Skeletal muscle tissue (tissue), 4 donors: ENCODE measurements around the gene SLC22A16. TPM values are rescaled to one million over a fixed set of nuclear protein-coding genes. Genes with fewer than 3 reads are reported as not detected.

Experiments
- H3K27ac ChIP-seq: one replicate; pipeline ENCODE4 v1.7.0; 2013; ENCODE audit warnings: mild to moderate bottlenecking, low read depth, low read length, inconsistent platforms
- H3K27me3 ChIP-seq, 3 donors: one replicate each; pipeline ENCODE4 v1.7.0; 2013; ENCODE audit warnings: low read length in 3 of 3; ENCODE audit not compliant: control insufficient read depth in 3 of 3, insufficient read depth in 3 of 3
- H3K36me3 ChIP-seq, 3 donors: one replicate each; pipeline ENCODE4 v1.7.0; 2013; ENCODE audit warnings: low read length in 3 of 3; ENCODE audit not compliant: control insufficient read depth in 3 of 3, insufficient read depth in 3 of 3
- H3K4me1 ChIP-seq, 3 donors: one replicate each; pipeline ENCODE4 v1.7.0; 2013; ENCODE audit warnings: low read length in 3 of 3, mild to moderate bottlenecking in 3 of 3; ENCODE audit not compliant: control insufficient read depth in 3 of 3, insufficient read depth in 3 of 3
- H3K4me3 ChIP-seq, 3 donors: one replicate each; pipeline ENCODE4 v1.7.0; 2013; ENCODE audit warnings: low read length in 3 of 3
- H3K9ac ChIP-seq, 3 donors: one replicate each; pipeline ENCODE4 v1.7.0; 2013; ENCODE audit warnings: low read length in 3 of 3, mild to moderate bottlenecking in 3 of 3, moderate library complexity in 2 of 3, low read depth in 1 of 3
- H3K9me3 ChIP-seq, 3 donors: one replicate each; pipeline ENCODE4 v1.7.0; 2013; ENCODE audit warnings: low read length in 3 of 3; ENCODE audit not compliant: control insufficient read depth in 3 of 3
- total RNA-seq: library from RNA; depleted of rRNA; stranded (reverse); fragments of >200 nt; gene quantifications from one replicate; pipeline ENCODE4 v1.2.3, GENCODE V29; 2014
- donor health status: Osteomylitis.

Gene SLC22A16
- total RNA-seq, 1 donor from 2014 or later: 1.0 TPM

- H3K36me3 ChIP-seq: peaks cover 0 to 7% (median 5%) of the 10 kb centered on the region in 3 donors
Observed at GRCh38 chr6:110412360-110412759, 64.1 kb downstream of the SLC22A16 start.

GRCh38 chr6:110410511-110410910 lies 65.9 kb downstream of the SLC22A16 start:
- H3K36me3 ChIP-seq: peaks cover 0 to 20% (median 5%) of the 10 kb centered on the region in 3 donors
- H3K27ac ChIP-seq: no peak overlapping the region
- no peak overlapping the region for H3K4me3 ChIP-seq
- no peaks in the 10 kb centered on the region for H3K27me3 ChIP-seq
- H3K4me1 ChIP-seq: peaks cover 12 to 32% (median 15%) of the 10 kb centered on the region in 3 donors
- H3K9ac ChIP-seq: no peak overlapping the region
- no peaks in the 10 kb centered on the region for H3K9me3 ChIP-seq

More at GRCh38 chr6:110412360-110412759, 64.1 kb downstream of the SLC22A16 start:
- Histone ChIP-seq H3K27me3 (no peaks in the 10 kb centered on the region), H3K27ac (no peak overlapping the region), H3K9me3 (no peaks in the 10 kb centered on the region), H3K4me1 (peaks cover 12 to 35% (median 15%) of the 10 kb centered on the region in 3 donors), H3K9ac (no peak overlapping the region), H3K4me3 (no peak overlapping the region)

DNA sequence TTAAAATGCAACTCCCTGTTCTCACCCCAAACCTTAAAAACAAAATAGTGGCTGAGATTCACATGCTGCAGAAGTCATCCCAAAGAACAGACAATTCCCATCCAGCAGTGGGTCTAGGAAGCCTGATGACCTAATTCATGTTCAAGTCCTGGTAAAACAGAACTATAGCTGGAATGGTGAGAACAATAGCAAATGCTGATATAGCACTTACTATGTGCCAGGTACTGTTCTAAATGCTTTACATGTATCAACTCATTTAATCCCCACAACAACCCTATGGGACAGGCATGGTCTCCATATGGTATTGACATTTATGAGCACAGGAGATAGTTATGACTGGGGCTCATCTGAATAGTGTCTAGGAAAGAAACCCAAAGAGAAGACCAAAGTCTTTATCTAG lies 66.6 kb downstream of the SLC22A16 start:
- no peaks in the 10 kb centered on the region for H3K27me3 ChIP-seq
- no peaks in the 10 kb centered on the region for H3K9me3 ChIP-seq
- no peak overlapping the region for H3K27ac ChIP-seq
- H3K9ac ChIP-seq: no peak overlapping the region
- H3K4me1 ChIP-seq: peaks cover 9 to 27% (median 10%) of the 10 kb centered on the region in 3 donors
- peaks cover 0 to 20% (median 5%) of the 10 kb centered on the region in 3 donors for H3K36me3 ChIP-seq
- H3K4me3 ChIP-seq: no peak overlapping the region

- Histone ChIP-seq H3K36me3 (peaks cover 0 to 20% (median 5%) of the 10 kb centered on the region in 3 donors), H3K9ac (no peak overlapping the region), H3K27me3 (no peaks in the 10 kb centered on the region), H3K27ac (no peak overlapping the region), H3K4me1 (peaks cover under 1 to 18% (median 2%) of the 10 kb centered on the region in 3 donors), H3K4me3 (no peak overlapping the region), H3K9me3 (no peaks in the 10 kb centered on the region)
Observed at GRCh38 chr6:110408901-110409300, 67.5 kb downstream of the SLC22A16 start.

DNA sequence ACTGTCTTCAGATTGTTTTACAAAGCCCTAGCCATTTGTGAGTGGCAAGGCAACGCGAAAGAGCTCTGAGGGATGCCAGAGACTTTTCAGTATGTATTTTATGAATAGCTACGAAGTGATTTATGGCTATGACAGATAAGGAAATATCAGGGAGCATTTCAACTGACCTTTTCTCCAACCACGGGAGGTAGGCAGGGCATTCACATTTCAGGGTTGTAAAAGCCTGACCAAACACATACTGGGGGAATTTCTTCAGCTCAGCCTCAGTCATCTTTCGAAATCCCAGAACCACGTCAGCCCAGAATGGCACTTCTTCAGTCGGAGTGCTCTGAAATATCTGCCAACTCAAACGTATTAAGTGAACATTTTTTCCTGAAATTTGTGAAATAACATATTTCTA lies 71.8 kb downstream of the SLC22A16 start:
- H3K4me1 ChIP-seq: no peaks in the 10 kb centered on the region
- no peak overlapping the region for H3K27ac ChIP-seq
- H3K4me3 ChIP-seq: no peak overlapping the region
- H3K9ac ChIP-seq: no peak overlapping the region
- H3K9me3 ChIP-seq: no peaks in the 10 kb centered on the region
- H3K27me3 ChIP-seq: no peaks in the 10 kb centered on the region
- peaks cover 0 to 23% (median 3%) of the 10 kb centered on the region in 3 donors for H3K36me3 ChIP-seq

DNA sequence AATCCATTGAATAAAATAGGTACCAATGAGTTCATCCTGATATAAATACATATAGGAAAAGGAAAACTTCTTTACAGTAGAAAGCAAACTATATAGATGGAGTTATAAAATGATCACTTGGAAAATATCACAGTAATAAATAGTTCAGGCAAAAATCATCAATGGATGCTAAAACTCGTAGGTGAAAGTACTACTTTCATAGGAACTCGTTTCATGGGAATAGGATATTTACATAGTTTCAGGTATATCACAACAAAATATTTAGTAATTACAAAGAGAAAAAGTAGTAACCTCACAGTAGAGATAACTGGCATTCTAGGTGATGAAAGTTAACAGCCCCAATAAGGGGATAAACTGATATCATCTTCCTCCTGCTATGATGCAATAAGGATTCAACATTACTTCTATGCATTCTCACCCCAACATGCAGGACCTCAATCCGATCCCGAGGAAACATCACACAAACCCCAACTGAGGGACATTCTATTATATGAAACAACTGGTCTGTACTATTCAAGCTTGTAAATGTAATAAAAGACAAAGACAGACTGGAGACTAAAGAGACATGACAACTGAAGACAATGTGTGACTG lies 74.7 kb downstream of the SLC22A16 start:
- Histone ChIP-seq H3K36me3 (peaks cover 0 to 9% (median 0%) of the 10 kb centered on the region in 3 donors), H3K27me3 (no peaks in the 10 kb centered on the region), H3K4me3 (no peak overlapping the region), H3K27ac (no peak overlapping the region), H3K4me1 (no peaks in the 10 kb centered on the region), H3K9me3 (no peaks in the 10 kb centered on the region), H3K9ac (no peak overlapping the region)

DNA sequence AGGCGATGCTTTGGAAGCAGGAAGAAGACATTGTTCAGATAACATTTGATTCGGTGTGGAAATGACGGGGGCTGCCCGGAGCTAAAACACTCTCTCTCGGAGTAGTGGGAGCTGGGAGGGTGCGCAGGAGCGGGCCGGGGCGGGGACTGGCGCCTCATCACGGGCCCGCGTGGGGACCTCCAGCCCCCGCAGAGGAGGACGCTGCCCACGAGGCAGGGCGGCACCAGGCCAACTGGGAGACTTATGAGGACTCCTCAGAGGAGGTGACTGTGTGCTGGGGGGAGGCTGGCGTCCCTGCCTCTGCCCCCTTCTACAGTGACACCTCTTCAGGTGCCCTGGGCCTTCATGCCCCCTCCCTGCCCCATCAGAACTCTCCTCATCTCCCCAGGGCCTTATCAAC lies 76.2 kb downstream of the SLC22A16 start:
- Histone ChIP-seq H3K9me3 (no peaks in the 10 kb centered on the region), H3K36me3 (peaks cover 0 to 5% (median 3%) of the 10 kb centered on the region in 3 donors), H3K4me3 (peak overlapping the region; percentile 25 to 54 (median 51)), H3K4me1 (peaks cover 0 to 4% (median 0%) of the 10 kb centered on the region in 3 donors), H3K27ac (no peak overlapping the region), H3K9ac (peak overlapping the region in 1 of 3 donors; percentile 12), H3K27me3 (no peaks in the 10 kb centered on the region)

- Histone ChIP-seq H3K4me1 (peaks cover 0 to 4% (median 0%) of the 10 kb centered on the region in 3 donors), H3K9ac (peak overlapping the region in 2 of 3 donors; percentile 12 to 41), H3K4me3 (peak overlapping the region; percentile 25 to 54 (median 51)), H3K36me3 (peaks cover 0 to 5% (median 3%) of the 10 kb centered on the region in 3 donors), H3K9me3 (no peaks in the 10 kb centered on the region), H3K27me3 (no peaks in the 10 kb centered on the region), H3K27ac (no peak overlapping the region)
Observed at GRCh38 chr6:110399219-110400071, 77.0 kb downstream of the SLC22A16 start.

GRCh38 chr6:110398778-110399177 lies 77.6 kb downstream of the SLC22A16 start:
- H3K27me3 ChIP-seq: no peaks in the 10 kb centered on the region
- peaks cover 0 to 5% (median 3%) of the 10 kb centered on the region in 3 donors for H3K36me3 ChIP-seq
- H3K4me3 ChIP-seq: no peak overlapping the region
- H3K4me1 ChIP-seq: peaks cover 0 to 4% (median 0%) of the 10 kb centered on the region in 3 donors
- H3K9me3 ChIP-seq: no peaks in the 10 kb centered on the region
- H3K9ac ChIP-seq: no peak overlapping the region
- no peak overlapping the region for H3K27ac ChIP-seq

DNA sequence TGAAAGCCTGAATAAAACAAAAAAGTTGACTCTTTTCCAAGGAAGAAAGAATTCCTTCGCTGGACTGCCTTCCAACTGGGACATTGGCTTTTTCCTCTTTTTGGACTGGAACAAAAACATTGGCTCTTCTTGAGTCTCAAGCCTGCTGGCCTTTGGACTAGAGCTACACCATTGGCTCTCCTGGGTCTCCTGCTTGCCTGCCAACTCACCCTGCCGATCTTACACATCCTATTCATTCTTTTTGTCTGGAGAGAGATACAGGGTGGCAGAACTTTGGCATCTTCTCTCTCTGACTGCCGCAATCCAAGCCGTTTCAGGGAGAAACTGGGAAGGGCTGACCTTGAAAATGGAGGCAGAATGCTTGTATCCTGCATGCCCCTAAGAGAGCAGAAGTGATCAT lies 81.2 kb downstream of the SLC22A16 start:
- Histone ChIP-seq H3K27ac (no peak overlapping the region), H3K36me3 (peaks cover 5 to 12% (median 7%) of the 10 kb centered on the region in 3 donors), H3K9me3 (no peaks in the 10 kb centered on the region), H3K4me1 (peaks cover 0 to 4% (median 0%) of the 10 kb centered on the region in 3 donors), H3K9ac (no peak overlapping the region), H3K27me3 (no peaks in the 10 kb centered on the region), H3K4me3 (no peak overlapping the region)
